CD14-positive monocyte (primary cell): ENCODE results near the gene COL4A2. TPM values are rescaled to one million over a fixed set of nuclear protein-coding genes. Genes with fewer than 3 reads are reported as not detected.
A peak's percentile ranks its signal among the peaks of the same experiment; 100 is the strongest.

ENCODE experiments used
- DNase-seq, 3 donors: peaks; one replicate each; pipeline ENCODE4 v3.0.0-alpha.2; 2011 to 2022
- H2AFZ ChIP-seq: 2 replicates; pipeline ENCODE4 v1.6.0; 2012; ENCODE audit warnings: mild to moderate bottlenecking, low read depth, low read length, inconsistent platforms; ENCODE audit not compliant: insufficient read depth, poor library complexity, severe bottlenecking
- H3K27ac ChIP-seq, 2 donors: 1 replicate in 1 of 2; 2 replicates in 1 of 2; pipeline ENCODE4 v1.5.1; 2012 to 2013; ENCODE audit warnings: low read length in 2 of 2, control low read depth in 1 of 2, inconsistent platforms in 1 of 2, low read depth in 1 of 2, mild to moderate bottlenecking in 1 of 2
- H3K27me3 ChIP-seq, 2 donors: one replicate each; pipeline versions ENCODE4 v1.6.0 to v1.6.1; 2011 to 2013; ENCODE audit warnings: low read length in 2 of 2; ENCODE audit not compliant: control insufficient read depth in 2 of 2, insufficient read depth in 2 of 2
- H3K36me3 ChIP-seq, 2 donors: replicated peaks in 1 of 2; 1 replicate in 1 of 2; 2 replicates in 1 of 2; pipeline versions ENCODE4 v1.5.1 to v1.6.1; 2012 to 2013; ENCODE audit warnings: low read length in 2 of 2, control low read depth in 1 of 2, inconsistent platforms in 1 of 2, mild to moderate bottlenecking in 1 of 2; ENCODE audit not compliant: insufficient read depth in 2 of 2, control insufficient read depth in 1 of 2
- H3K4me1 ChIP-seq, 2 donors: 1 replicate in 1 of 2; 2 replicates in 1 of 2; pipeline versions ENCODE4 v1.5.1 to v1.6.1; 2012 to 2013; ENCODE audit warnings: low read length in 2 of 2, control low read depth in 1 of 2, inconsistent platforms in 1 of 2, mild to moderate bottlenecking in 1 of 2, moderate library complexity in 1 of 2; ENCODE audit not compliant: insufficient read depth in 2 of 2, control insufficient read depth in 1 of 2
- H3K4me2 ChIP-seq: replicated peaks from 2 replicates; pipeline ENCODE3; 2012; ENCODE audit warnings: low read length, moderate library complexity, mild to moderate bottlenecking; ENCODE audit not compliant: poor library complexity, severe bottlenecking; ENCODE audit errors: extremely low read depth
- H3K4me3 ChIP-seq, 3 experiments: fragments of 200-600 bp in 1 of 3; sonication (generic) in 1 of 3; replicated peaks in 1 of 3; 1 replicate in 2 of 3; 2 replicates in 1 of 3; pipeline ENCODE4 v1.5.1; 2011 to 2013; ENCODE audit warnings: low read length in 3 of 3, mild to moderate bottlenecking in 3 of 3, control low read depth in 2 of 3, low read depth in 2 of 3, inconsistent platforms in 1 of 3, moderate library complexity in 1 of 3
- H3K79me2 ChIP-seq: 2 replicates; pipeline ENCODE4 v1.6.0; 2012; ENCODE audit warnings: mild to moderate bottlenecking, control low read depth, inconsistent platforms, low read length, moderate library complexity; ENCODE audit not compliant: insufficient read depth
- H3K9ac ChIP-seq: 2 replicates; pipeline ENCODE4 v1.6.0; 2017; ENCODE audit warnings: low read length, mild to moderate bottlenecking; ENCODE audit not compliant: insufficient read depth, poor library complexity, severe bottlenecking
- H3K9me3 ChIP-seq, 2 donors: replicated peaks in 1 of 2; 1 replicate in 1 of 2; 2 replicates in 1 of 2; pipeline versions ENCODE4 v1.5.1 to v1.6.1; 2012 to 2013; ENCODE audit warnings: low read length in 2 of 2, control low read depth in 1 of 2; ENCODE audit not compliant: control insufficient read depth in 1 of 2, insufficient read depth in 1 of 2
- H4K20me1 ChIP-seq: 2 replicates; pipeline ENCODE4 v1.6.0; 2012; ENCODE audit warnings: mild to moderate bottlenecking, low read length, control low read depth, moderate library complexity; ENCODE audit not compliant: insufficient read depth
- H3K27ac Mint-ChIP-seq, 7 donors: one replicate each; pipeline ENCODE4 v1.8.0; 2020; ENCODE audit warnings: mild to moderate bottlenecking in 7 of 7, mixed read lengths in 7 of 7, moderate library complexity in 6 of 7, inconsistent platforms in 2 of 7
- H3K27me3 Mint-ChIP-seq, 3 donors: one replicate each; pipeline ENCODE4 v1.8.0; 2021 to 2022; ENCODE audit warnings: low read depth in 3 of 3, mild to moderate bottlenecking in 3 of 3, mixed read lengths in 3 of 3, moderate library complexity in 3 of 3, inconsistent platforms in 1 of 3
- H3K36me3 Mint-ChIP-seq, 2 donors: one replicate each; pipeline ENCODE4 v1.8.0; 2020; ENCODE audit warnings: mixed read lengths in 2 of 2, inconsistent platforms in 1 of 2, mild to moderate bottlenecking in 1 of 2
- H3K4me1 Mint-ChIP-seq: one replicate; pipeline ENCODE4 v1.8.0; 2020; ENCODE audit warnings: mild to moderate bottlenecking, mixed read lengths
- H3K4me3 Mint-ChIP-seq, 2 donors: one replicate each; pipeline ENCODE4 v1.8.0; 2020; ENCODE audit warnings: mild to moderate bottlenecking in 2 of 2, mixed read lengths in 2 of 2, moderate library complexity in 1 of 2
- H3K9me3 Mint-ChIP-seq, 7 donors: one replicate each; pipeline ENCODE4 v1.8.0; 2020 to 2022; ENCODE audit warnings: mixed read lengths in 7 of 7, mild to moderate bottlenecking in 6 of 7, moderate library complexity in 6 of 7, inconsistent platforms in 2 of 7
- WGBS: methylation state at CpG from one replicate; pipeline ENCODE4 v1.1.5; 2013; ENCODE audit warnings: missing lambda C conversion rate; ENCODE audit not compliant: insufficient coverage; 5-methylcytosine and 5-hydroxymethylcytosine counted together
- intact Hi-C, 2 donors: fragments of 100-400 bp; cut with micrococcal nuclease; formaldehyde crosslinking; loops; one replicate each; pipeline versions ENCODE4 v1.15.0 to v1.15.1; 2023
- polyA plus RNA-seq, 3 donors: library from polyadenylated mRNA; depleted of rRNA in 1 of 3; unstranded in 2 of 3; stranded (reverse) in 1 of 3; fragments of 300-500 nt in 2 of 3; fragments of >200 nt in 1 of 3; fragmentation: Illumina TruSeq in 2 of 3; gene quantifications; 1 replicate in 2 of 3; 2 replicates in 1 of 3; pipeline ENCODE4 v1.2.3, GENCODE V29; 2012 to 2021
- TF ChIP-seq, protein P1 (sequence below): fragments of 200-600 bp; IDR thresholded peaks from one replicate; pipeline ENCODE4 v1.8.0; 2022; ENCODE audit warnings: antibody characterized with exemption, mild to moderate bottlenecking

Gene COL4A2
- polyA plus RNA-seq, 3 donors, result not detected

DNA sequence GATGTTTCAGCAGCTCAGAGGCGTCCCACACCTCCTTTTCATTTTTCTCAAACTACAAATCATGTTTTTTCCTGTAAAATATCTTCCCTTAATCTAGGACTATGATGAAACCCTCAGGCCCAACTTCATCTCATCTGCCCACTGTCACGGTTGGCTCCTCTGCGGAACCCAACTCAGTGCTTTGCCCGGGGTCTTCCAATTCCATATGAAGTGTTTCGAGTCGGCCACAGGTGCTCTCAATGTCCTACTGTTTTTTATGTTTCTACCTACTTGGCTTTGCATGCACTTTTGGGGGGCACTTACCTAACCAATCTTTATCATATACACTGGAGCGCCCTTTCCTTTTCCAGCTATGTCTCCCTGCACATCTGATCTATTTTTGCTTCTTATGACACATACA, 28.2 kb upstream of the COL4A2 start:
- Mint-ChIP-seq H3K4me3 (no peak overlapping the region), H3K27me3 (peaks cover 13 to 21% (median 13%) of the 10 kb centered on the region in 3 donors), H3K27ac (peak overlapping the region in 1 of 7 donors; percentile 27), H3K4me1 (no peaks in the 10 kb centered on the region), H3K36me3 (no peaks in the 10 kb centered on the region), H3K9me3 (peaks cover 0 to 10% (median 4%) of the 10 kb centered on the region in 7 donors)
- Histone ChIP-seq H3K9ac (no peak overlapping the region), H4K20me1 (no peaks in the 10 kb centered on the region), H3K27me3 (peaks cover 0 to 2% of the 10 kb centered on the region in 2 donors), H3K4me2 (no peak overlapping the region), H3K4me1 (no peaks in the 10 kb centered on the region), H3K4me3 (no peak overlapping the region), H3K79me2 (no peaks in the 10 kb centered on the region), H3K9me3 (no peaks in the 10 kb centered on the region), H3K36me3 (no peaks in the 10 kb centered on the region), H2AFZ (no peak overlapping the region), H3K27ac (no peak overlapping the region)
- DNase-seq, result no peak
- intact Hi-C loops, result no loop called here
- WGBS, result 94% methylated on average over 7 of the region's 7 CpGs
- TF ChIP-seq, protein P1, sequence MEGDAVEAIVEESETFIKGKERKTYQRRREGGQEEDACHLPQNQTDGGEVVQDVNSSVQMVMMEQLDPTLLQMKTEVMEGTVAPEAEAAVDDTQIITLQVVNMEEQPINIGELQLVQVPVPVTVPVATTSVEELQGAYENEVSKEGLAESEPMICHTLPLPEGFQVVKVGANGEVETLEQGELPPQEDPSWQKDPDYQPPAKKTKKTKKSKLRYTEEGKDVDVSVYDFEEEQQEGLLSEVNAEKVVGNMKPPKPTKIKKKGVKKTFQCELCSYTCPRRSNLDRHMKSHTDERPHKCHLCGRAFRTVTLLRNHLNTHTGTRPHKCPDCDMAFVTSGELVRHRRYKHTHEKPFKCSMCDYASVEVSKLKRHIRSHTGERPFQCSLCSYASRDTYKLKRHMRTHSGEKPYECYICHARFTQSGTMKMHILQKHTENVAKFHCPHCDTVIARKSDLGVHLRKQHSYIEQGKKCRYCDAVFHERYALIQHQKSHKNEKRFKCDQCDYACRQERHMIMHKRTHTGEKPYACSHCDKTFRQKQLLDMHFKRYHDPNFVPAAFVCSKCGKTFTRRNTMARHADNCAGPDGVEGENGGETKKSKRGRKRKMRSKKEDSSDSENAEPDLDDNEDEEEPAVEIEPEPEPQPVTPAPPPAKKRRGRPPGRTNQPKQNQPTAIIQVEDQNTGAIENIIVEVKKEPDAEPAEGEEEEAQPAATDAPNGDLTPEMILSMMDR, result no peak

DNA sequence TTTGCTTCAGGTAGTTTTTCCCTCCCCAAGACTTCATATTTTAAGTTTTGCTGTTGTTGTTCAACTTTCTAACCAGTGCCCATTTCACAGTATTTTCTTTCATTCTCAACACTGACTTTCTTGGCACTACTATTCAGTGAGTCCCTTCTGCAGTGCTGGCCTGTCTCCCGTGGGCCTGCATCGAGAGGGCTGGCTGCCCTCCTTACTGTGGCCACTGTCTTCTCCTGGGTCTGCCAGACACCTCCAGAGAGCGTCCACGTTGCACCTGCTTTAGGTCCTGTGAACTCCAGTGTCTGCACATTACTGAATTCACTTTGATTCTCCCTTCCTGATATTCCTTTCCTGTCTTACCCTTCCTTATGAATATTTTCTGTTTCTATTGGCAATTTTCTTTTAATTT, 27.4 kb upstream of the COL4A2 start:
- peaks cover 0 to 2% of the 10 kb centered on the region in 2 donors for H3K27me3 ChIP-seq
- no peak overlapping the region for H2AFZ ChIP-seq
- no peak overlapping the region for H3K4me3 ChIP-seq
- H3K9me3 ChIP-seq, result no peaks in the 10 kb centered on the region
- no peaks in the 10 kb centered on the region for H3K4me1 ChIP-seq
- no peaks in the 10 kb centered on the region for H3K36me3 Mint-ChIP-seq
- H3K27ac ChIP-seq, result no peak overlapping the region
- WGBS, result 92% methylated on average over 4 of the region's 4 CpGs
- no peak for DNase-seq
- H3K9me3 Mint-ChIP-seq, result peaks cover 0 to 10% (median 4%) of the 10 kb centered on the region in 7 donors
- TF ChIP-seq, protein P1, result no peak
- no peak overlapping the region for H3K9ac ChIP-seq
- no peaks in the 10 kb centered on the region for H3K79me2 ChIP-seq
- peaks cover 9 to 17% (median 12%) of the 10 kb centered on the region in 3 donors for H3K27me3 Mint-ChIP-seq
- H3K4me1 Mint-ChIP-seq, result no peaks in the 10 kb centered on the region
- H3K36me3 ChIP-seq, result no peaks in the 10 kb centered on the region
- no peak overlapping the region for H3K4me3 Mint-ChIP-seq
- H4K20me1 ChIP-seq, result no peaks in the 10 kb centered on the region
- intact Hi-C loops, result no loop called here
- no peak overlapping the region for H3K4me2 ChIP-seq
- H3K27ac Mint-ChIP-seq, result no peak overlapping the region
